Heart left ventricle (tissue), 13 donors: Measurements from ENCODE around the gene PRKCH.

Source experiments
- POLR2A ChIP-seq, 2 donors: fragments of 450-650 bp; IDR thresholded peaks; one replicate each; pipeline ENCODE4 v1.6.1; 2017; ENCODE audit warnings: antibody characterized with exemption in 2 of 2, mild to moderate bottlenecking in 2 of 2, moderate library complexity in 2 of 2
- TF ChIP-seq, protein P1 (sequence below), 12 donors: fragments of 200-600 bp; sonication (generic) in 4 of 12; IDR thresholded peaks; one replicate each; pipeline versions ENCODE4 v1.5.0 to v1.8.0; 2018 to 2022; ENCODE audit warnings: antibody characterized with exemption in 12 of 12, mild to moderate bottlenecking in 5 of 12
- donor health status: ischemic (EF 13 %, LVEDD 7.1; RV severe dilation, severe dysfunction).
- donor health status: DM: no; HTN: yes; CAD: no.
- donor health status: DM: no; HTN: no; CAD: no.
- donor health status: ischemic (EF 25% LVEDD 6.9; RV normal size, moderate dysfunction).
- donor health status: ischemic (EF 25% LVEDD 5.7; RV mildly dilated, moderate dysfunction).
- donor health status: ischemic (EF 35%, LVEDD 5.7; RV mildly dilated, moderate dysfunction).
- donor health status: nonischemic (EF 11% LVEDD 7.7; RV severe dilation, severe dysfunction).
- donor health status: DM: yes; HTN: yes; CAD: no.
- donor health status: PGD.
- donor health status: ischemic (EF 29% LVEDD 5.4; RV normal size, mild dysfunction).
- donor health status: nonischemic (EF 23%, LVEDD 6.1; RV moderate dilation, normal function).

DNA sequence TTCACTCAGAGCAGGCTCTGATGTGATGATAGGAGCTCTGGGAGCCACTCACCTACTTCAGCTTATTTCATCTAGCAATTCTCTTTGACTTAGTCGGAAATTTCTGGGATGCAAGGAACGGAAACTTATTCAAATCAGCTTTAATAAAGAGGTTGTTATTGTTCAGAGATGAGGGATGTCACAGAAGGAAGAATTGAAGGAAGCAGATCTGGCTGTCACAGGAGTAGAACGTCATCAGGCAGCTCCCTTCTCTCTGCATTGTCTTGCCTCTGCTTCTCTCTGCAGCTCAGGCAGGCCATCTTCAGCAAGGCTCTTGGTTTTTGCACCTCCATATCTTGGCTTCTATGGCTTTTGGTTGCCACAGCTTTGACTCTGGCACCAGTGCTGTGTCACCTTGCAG lies 32.7 kb upstream of the PRKCH start:
- TF ChIP-seq, protein P1, sequence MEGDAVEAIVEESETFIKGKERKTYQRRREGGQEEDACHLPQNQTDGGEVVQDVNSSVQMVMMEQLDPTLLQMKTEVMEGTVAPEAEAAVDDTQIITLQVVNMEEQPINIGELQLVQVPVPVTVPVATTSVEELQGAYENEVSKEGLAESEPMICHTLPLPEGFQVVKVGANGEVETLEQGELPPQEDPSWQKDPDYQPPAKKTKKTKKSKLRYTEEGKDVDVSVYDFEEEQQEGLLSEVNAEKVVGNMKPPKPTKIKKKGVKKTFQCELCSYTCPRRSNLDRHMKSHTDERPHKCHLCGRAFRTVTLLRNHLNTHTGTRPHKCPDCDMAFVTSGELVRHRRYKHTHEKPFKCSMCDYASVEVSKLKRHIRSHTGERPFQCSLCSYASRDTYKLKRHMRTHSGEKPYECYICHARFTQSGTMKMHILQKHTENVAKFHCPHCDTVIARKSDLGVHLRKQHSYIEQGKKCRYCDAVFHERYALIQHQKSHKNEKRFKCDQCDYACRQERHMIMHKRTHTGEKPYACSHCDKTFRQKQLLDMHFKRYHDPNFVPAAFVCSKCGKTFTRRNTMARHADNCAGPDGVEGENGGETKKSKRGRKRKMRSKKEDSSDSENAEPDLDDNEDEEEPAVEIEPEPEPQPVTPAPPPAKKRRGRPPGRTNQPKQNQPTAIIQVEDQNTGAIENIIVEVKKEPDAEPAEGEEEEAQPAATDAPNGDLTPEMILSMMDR (IDR thresholded peaks at IDR 0.05), result no peak
- no peak for TF ChIP-seq POLR2A (IDR thresholded peaks at IDR 0.05)
